GM10248 (cell line): ENCODE results near the gene SLC31A1.
"Not testable (repeated sequence)": the region's sequence is repeated elsewhere in the genome, so short reads cannot be mapped to it uniquely, and the experiment has no call there.

Source experiments
- CTCF ChIA-PET: fragments of 300-600 bp; sonication (Branson Sonifier 250); formaldehyde crosslinking; extraction: SDS; loops from one replicate; lab custom pipeline; 2021; ENCODE audit warnings: antibody characterized with exemption; lab: Yijun Ruan, JAX
- POLR2A ChIA-PET: fragments of 350-650 bp; sonication (Branson Sonifier 250); formaldehyde crosslinking; extraction: SDS; loops from one replicate; lab custom pipeline; 2020; ENCODE audit warnings: antibody characterized with exemption; lab: Yijun Ruan, JAX
- DNase-seq: peaks from one replicate; pipeline ENCODE4 v3.0.0; 2012; ENCODE audit errors: extremely low spot score
- CTCF ChIP-seq: IDR thresholded peaks from 2 replicates; pipeline ENCODE4 v1.5.1; 2012; ENCODE audit warnings: mild to moderate bottlenecking, low read depth; ENCODE audit errors: extremely low read depth, missing control alignments, control extremely low read depth

Gene SLC31A1

GRCh38 chr9:113222482-113222841 lies 1.1 kb downstream of the SLC31A1 start:
- ChIA-PET CTCF (interaction anchor here (1.1 to 3.7 kb wide), 5 partner anchors 9 to 224 kb away, joined by 3 to 26 read pairs (median 6); partner anchors contain the start of genes CDC26 and PRPF4), POLR2A (interaction anchor here (0.6 to 1.8 kb wide), 3 partner anchors 31 to 188 kb away, joined by 4 to 5 read pairs (median 4); partner anchors contain the start of genes C9orf43 and POLE3)
- TF ChIP-seq CTCF: no peak
- DNase-seq: no peak

DNA sequence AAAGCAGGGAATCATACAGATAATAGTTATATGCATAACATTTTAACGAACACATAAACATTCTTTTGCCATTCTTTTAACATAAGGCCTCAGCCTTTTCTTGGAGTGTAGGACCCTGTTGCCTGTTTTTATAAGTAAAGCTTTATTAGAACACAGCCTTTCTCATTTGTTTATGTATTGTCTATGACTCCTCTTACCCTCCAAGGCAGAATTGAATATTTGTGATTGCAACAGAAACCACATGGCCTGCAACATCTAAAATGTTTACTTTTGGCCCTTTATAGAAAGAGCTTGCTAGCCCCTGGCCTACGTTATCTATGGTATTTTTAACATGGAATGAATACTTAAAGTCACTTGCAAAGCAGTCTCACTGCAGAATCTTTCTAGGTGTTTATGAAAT lies 2.6 kb downstream of the SLC31A1 start:
- TF ChIP-seq CTCF: no peak
- DNase-seq: no peak
- POLR2A ChIA-PET: no interaction called here
- CTCF ChIA-PET: interaction anchor here (3.6 kb wide), 1 partner anchor 50 kb away, joined by 26 read pairs; the partner anchor contains the start of genes CDC26 and PRPF4

DNA sequence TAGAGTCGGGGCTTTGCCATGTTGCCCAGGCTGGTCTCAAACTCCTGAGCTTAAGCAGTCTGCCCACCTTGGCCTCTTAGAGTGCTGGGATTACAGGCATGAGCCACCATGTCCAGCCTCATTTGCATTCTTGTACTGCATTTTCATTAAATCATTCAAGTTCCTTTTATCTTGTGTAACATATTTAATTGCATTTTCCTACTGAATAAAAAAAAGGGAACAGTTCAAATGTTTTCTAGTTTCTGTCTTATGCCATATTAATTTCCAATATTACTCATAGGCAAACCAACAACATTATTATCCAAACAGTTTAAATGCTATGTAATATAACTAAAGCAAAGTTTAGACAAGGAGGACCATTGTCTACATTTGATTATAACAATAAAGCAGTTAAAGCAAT lies 6.1 kb downstream of the SLC31A1 start:
- TF ChIP-seq CTCF: no peak
- no peak for DNase-seq
- CTCF ChIA-PET: interaction anchor here (1.2 to 1.5 kb wide), 2 partner anchors 14 to 47 kb away, joined by 4 to 5 read pairs; partner anchors contain the start of gene CDC26
- POLR2A ChIA-PET: no interaction called here

DNA sequence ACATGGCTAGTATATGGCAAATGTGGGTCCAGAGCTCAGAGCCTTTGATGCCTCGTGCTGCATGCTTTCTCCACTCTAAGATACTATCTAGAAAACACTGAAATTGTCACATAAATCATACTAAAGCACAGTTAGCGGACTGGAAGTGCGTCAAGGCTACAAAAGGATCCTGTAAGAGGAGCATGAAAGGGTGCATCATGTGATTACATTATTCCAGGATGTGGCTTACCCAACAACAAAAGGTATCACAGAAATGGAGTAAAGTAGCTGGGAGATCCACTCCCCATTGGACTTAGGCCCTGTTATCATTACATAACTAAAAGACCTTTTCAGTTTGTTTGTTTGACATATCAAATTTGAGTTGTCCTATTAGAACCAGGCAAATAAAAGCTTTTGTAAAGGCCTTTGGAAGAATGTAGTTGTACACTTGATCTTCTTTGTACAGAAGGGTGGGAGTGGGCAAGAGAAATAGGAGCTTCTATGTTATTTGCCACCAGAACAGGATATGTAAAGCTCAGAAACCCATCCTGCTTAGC lies 6.9 kb downstream of the SLC31A1 start:
- no peak for DNase-seq
- TF ChIP-seq CTCF: no peak
- ChIA-PET POLR2A (no interaction called here), CTCF (interaction anchor here (1.2 to 1.5 kb wide), 2 partner anchors 13 to 46 kb away, joined by 4 to 5 read pairs; partner anchors contain the start of gene CDC26)

GRCh38 chr9:113231701-113232100 lies 10.4 kb downstream of the SLC31A1 start:
- POLR2A ChIA-PET: interaction anchor here (1.2 kb wide), 1 partner anchor 10 kb away, joined by 3 read pairs; the partner anchor contains the start of genes FKBP15 and SLC31A1
- CTCF ChIA-PET: interaction anchor here (1.0 to 2.3 kb wide), 4 partner anchors 9 to 43 kb away, joined by 3 to 10 read pairs (median 5); partner anchors contain the start of genes CDC26 and PRPF4
- TF ChIP-seq CTCF: no peak
- no peak for DNase-seq

DNA sequence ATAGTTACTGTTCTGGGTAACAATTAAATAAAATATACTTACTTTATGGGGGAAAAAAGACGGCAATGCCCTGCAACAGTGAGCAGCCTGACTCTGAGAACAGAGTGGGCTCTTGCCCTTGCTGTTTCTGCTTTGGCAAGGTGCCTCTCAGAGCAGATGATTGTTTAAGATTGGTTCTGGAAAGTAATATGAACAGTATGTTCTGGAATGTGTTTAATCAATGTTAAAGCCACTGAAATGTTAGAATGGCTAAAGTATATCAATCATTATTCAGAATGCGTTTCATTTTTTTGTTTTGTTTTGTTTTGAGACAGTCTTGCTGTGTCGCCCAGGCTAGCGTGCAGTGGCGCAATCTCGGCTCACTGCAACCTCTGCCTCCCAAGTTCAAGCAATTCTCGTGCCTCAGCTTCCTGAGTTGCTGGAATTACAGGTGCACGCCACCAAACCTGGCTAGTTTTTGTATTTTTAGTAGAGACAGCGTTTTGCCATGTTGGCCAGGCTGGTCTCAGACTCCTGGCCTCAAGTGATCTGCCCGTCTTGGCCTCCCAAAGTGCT lies 14.4 kb downstream of the SLC31A1 start:
- CTCF ChIA-PET, POLR2A ChIA-PET, DNase-seq: not testable (repeated sequence)

GRCh38 chr9:113237026-113237425 lies 15.7 kb downstream of the SLC31A1 start:
- TF ChIP-seq CTCF: no peak
- ChIA-PET POLR2A (no interaction called here), CTCF (interaction anchor here (1.4 kb wide), 1 partner anchor 9 kb away, joined by 5 read pairs; no protein-coding TSS in a partner anchor)
- DNase-seq: no peak
